GM12878 (cell line): ENCODE data around the gene DUOXA1. TPM values are rescaled to one million over a fixed set of nuclear protein-coding genes. Genes with fewer than 3 reads are reported as not detected.

Experiments
- BHLHE40 ChIP-seq, 2 experiments: fragments of 450-650 bp in 1 of 2; IDR thresholded peaks; 2 replicates each; pipeline ENCODE4 v1.6.1; 2011 to 2017; ENCODE audit warnings: low read depth in 2 of 2, borderline replicate concordance in 1 of 2, improper control_type of control experiment in 1 of 2, low read length in 1 of 2, mild to moderate bottlenecking in 1 of 2
- CBX5 ChIP-seq: sonication (generic); IDR thresholded peaks from 2 replicates; pipeline ENCODE4 v1.6.1; 2016; ENCODE audit warnings: low read depth, moderate library complexity, mild to moderate bottlenecking, inconsistent platforms
- GABPA ChIP-seq: IDR thresholded peaks from 2 replicates; pipeline ENCODE4 v1.6.1; 2014; ENCODE audit warnings: antibody characterized with exemption, low read depth, mild to moderate bottlenecking, inconsistent platforms
- MYC ChIP-seq: IDR thresholded peaks from 2 replicates; pipeline ENCODE4 v1.6.1; 2011; ENCODE audit warnings: mild to moderate bottlenecking, low read length, moderate library complexity, inconsistent platforms; ENCODE audit not compliant: insufficient read depth, insufficient replicate concordance, insufficient read length, severe bottlenecking
- TARDBP ChIP-seq: IDR thresholded peaks from 2 replicates; pipeline ENCODE4 v1.6.1; 2016; ENCODE audit warnings: borderline replicate concordance
- polyA plus RNA-seq, 11 experiments: library from polyadenylated mRNA; depleted of rRNA in 4 of 11; unstranded in 6 of 11; stranded (reverse) in 5 of 11; fragments of >200 nt; fragmentation: Nextera tagmentation in 4 of 11; fragmentation: Illumina TruSeq in 1 of 11; extraction: Ambion mirVana in 4 of 11; extraction: Trizol in 1 of 11; gene quantifications; 1 replicate in 1 of 11; 2 replicates in 10 of 11; pipeline versions ENCODE4 v1.2.1 to v1.2.3, GENCODE V29; 2011 to 2016; ENCODE audit warnings: inconsistent platforms in 2 of 11, missing spikeins in 2 of 11, low read depth in 1 of 11
- total RNA-seq, 4 experiments: library from RNA; depleted of rRNA in 3 of 4; stranded (reverse); fragments of >200 nt in 3 of 4; fragmentation: Illumina TruSeq in 1 of 4; extraction: Trizol in 1 of 4; gene quantifications; 2 replicates each; pipeline versions ENCODE4 v1.2.1 to v1.2.3, GENCODE V29; 2013 to 2021
- TF ChIP-seq, protein P1 (sequence below): IDR thresholded peaks from 2 replicates; pipeline ENCODE4 v1.6.1; 2011; ENCODE audit warnings: borderline replicate concordance, low read depth, mild to moderate bottlenecking, moderate library complexity, mixed read lengths, low read length; ENCODE audit not compliant: insufficient read depth; ENCODE audit errors: extremely low read length
- TF ChIP-seq, protein P2 (sequence below): fragments of 450-650 bp; IDR thresholded peaks from 2 replicates; pipeline ENCODE4 v1.6.1; 2016; ENCODE audit warnings: mild to moderate bottlenecking, moderate library complexity, borderline replicate concordance

The DUOXA1 gene
- total and polyA plus RNA-seq, 10 of the 15 experiments (the other 5 are each of a cell fraction or from before 2014, with no cell fraction given), result 0.08 TPM; not detected in 9

DNA sequence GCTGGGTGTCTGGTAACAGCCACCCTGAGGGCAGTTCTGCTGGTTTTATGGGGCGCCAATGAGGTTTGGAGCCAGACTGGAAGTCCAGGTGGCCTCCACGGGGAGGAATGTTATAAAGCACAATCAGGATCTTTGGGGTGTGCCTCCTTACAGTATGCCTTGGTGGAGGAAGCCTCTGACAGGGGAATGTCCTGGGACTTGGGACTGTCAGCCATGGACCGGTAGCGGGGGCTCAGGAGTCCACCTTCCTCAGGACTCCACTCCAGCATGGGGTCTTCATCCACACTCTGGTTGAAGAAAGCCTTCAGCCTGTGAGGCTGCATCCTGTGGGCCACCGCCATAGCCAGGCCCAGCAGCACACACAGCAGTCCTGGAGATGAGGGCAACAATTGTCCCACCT, 10.7 kb downstream of the DUOXA1 start (continued):
- TF ChIP-seq, protein P1, sequence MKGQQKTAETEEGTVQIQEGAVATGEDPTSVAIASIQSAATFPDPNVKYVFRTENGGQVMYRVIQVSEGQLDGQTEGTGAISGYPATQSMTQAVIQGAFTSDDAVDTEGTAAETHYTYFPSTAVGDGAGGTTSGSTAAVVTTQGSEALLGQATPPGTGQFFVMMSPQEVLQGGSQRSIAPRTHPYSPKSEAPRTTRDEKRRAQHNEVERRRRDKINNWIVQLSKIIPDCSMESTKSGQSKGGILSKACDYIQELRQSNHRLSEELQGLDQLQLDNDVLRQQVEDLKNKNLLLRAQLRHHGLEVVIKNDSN, result no peak
- TF ChIP-seq CBX5 (no peak), GABPA (no peak), MYC (no peak), TARDBP (no peak), BHLHE40 (IDR thresholded peaks at IDR 0.05; ENCODE audit: borderline replicate concordance in 1 of 2, low read depth in 2 of 2, low read length in 1 of 2) (no peak)
- TF ChIP-seq, protein P2, sequence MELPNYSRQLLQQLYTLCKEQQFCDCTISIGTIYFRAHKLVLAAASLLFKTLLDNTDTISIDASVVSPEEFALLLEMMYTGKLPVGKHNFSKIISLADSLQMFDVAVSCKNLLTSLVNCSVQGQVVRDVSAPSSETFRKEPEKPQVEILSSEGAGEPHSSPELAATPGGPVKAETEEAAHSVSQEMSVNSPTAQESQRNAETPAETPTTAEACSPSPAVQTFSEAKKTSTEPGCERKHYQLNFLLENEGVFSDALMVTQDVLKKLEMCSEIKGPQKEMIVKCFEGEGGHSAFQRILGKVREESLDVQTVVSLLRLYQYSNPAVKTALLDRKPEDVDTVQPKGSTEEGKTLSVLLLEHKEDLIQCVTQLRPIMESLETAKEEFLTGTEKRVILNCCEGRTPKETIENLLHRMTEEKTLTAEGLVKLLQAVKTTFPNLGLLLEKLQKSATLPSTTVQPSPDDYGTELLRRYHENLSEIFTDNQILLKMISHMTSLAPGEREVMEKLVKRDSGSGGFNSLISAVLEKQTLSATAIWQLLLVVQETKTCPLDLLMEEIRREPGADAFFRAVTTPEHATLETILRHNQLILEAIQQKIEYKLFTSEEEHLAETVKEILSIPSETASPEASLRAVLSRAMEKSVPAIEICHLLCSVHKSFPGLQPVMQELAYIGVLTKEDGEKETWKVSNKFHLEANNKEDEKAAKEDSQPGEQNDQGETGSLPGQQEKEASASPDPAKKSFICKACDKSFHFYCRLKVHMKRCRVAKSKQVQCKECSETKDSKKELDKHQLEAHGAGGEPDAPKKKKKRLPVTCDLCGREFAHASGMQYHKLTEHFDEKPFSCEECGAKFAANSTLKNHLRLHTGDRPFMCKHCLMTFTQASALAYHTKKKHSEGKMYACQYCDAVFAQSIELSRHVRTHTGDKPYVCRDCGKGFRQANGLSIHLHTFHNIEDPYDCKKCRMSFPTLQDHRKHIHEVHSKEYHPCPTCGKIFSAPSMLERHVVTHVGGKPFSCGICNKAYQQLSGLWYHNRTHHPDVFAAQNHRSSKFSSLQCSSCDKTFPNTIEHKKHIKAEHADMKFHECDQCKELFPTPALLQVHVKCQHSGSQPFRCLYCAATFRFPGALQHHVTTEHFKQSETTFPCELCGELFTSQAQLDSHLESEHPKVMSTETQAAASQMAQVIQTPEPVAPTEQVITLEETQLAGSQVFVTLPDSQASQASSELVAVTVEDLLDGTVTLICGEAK, result no peak
- TF ChIP-seq, all 136 proteins: peak for 0
